K562 treated with DMSO at 1 percent for 24 hours (cell line): Measurements from ENCODE around the gene COQ9. TPM values are rescaled to one million over a fixed set of nuclear protein-coding genes. Genes with fewer than 3 reads are reported as not detected.

Experiments used
- total RNA-seq: library from RNA; unstranded; fragments of 300-600 nt; gene quantifications from 2 replicates; pipeline ENCODE4 v1.2.3, GENCODE V29; 2022; ENCODE audit warnings: low read depth; ENCODE audit not compliant: insufficient read depth

Gene COQ9
- total RNA-seq, result 60.0 and 62.5 TPM in 2 replicates

GRCh38 chr16:57447186-57447962 is at the start of gene COQ9, which contains the start of gene CIAPIN1:
Gene COQ9 (plus strand): TSS chr16:57447479. CDS start chr16:57447506, 27 bp downstream.
Gene CIAPIN1 (minus strand): TSS chr16:57447385. CDS start chr16:57440928, 6,457 bp downstream.

GRCh38 chr16:57403965-57404817 is 43.1 kb upstream of the COQ9 start, which contains the start of gene CCL17:
Gene CCL17 (plus strand): TSS chr16:57404767. CDS start chr16:57413933, 9,166 bp downstream.

GRCh38 chr16:57462209-57462977 is 15.1 kb downstream of the COQ9 start, which contains the start of gene POLR2C:
Gene POLR2C (plus strand): TSS chr16:57462679. CDS start chr16:57462725, 46 bp downstream.

GRCh38 chr16:57485916-57486857 is 38.9 kb downstream of the COQ9 start, which contains the start of gene DOK4:
Gene DOK4 (minus strand): TSS chr16:57486493. CDS start chr16:57479507, 6,986 bp downstream.

Other genes starting within 250 kb of the COQ9 start
- gene ARL2BP, start 202.2 kb upstream of the COQ9 start, total RNA-seq, result 39.0 and 40.9 TPM in 2 replicates
- 1.4 and 1.7 TPM in 2 replicates for gene PLLP, start 162.8 kb upstream of the COQ9 start, total RNA-seq
- not detected in 2 replicates for gene CCL22, start 88.7 kb upstream of the COQ9 start, total RNA-seq
- 0.12 TPM in 1 of 2 replicates, not detected in the other for gene CX3CL1, start 75.0 kb upstream of the COQ9 start, total RNA-seq
- not detected in 2 replicates for gene CCL17, start 42.7 kb upstream of the COQ9 start, total RNA-seq
- gene CIAPIN1, start 94 bp upstream of the COQ9 start, total RNA-seq, result 47.5 and 50.9 TPM in 2 replicates
- gene POLR2C, start 15.2 kb downstream of the COQ9 start, total RNA-seq, result 105 and 107 TPM in 2 replicates
- 12.2 and 15.0 TPM in 2 replicates for gene DOK4, start 39.0 kb downstream of the COQ9 start, total RNA-seq
- gene CCDC102A, start 89.1 kb downstream of the COQ9 start, total RNA-seq, result 6.8 and 7.7 TPM in 2 replicates
- 0.35 and 0.56 TPM in 2 replicates for gene ADGRG5, start 95.2 kb downstream of the COQ9 start, total RNA-seq
- gene ADGRG1, start 181.2 kb downstream of the COQ9 start, total RNA-seq, result 0.41 and 0.95 TPM in 2 replicates
- gene ADGRG3, start 220.8 kb downstream of the COQ9 start, total RNA-seq, result 1.0 and 2.5 TPM in 2 replicates
- gene DRC7, start 247.3 kb downstream of the COQ9 start, total RNA-seq, result 1.6 TPM in 2 replicates